Activated CD4-positive, alpha-beta T cell treated with anti-CD3 and anti-CD28 coated beads, Interleukin-2, amount 10 ng/mL, durations not matched to agents 7 days and 5 days (primary cell): ENCODE measurements around the gene C16orf96. TPM values are rescaled to one million over a fixed set of nuclear protein-coding genes. Genes with fewer than 3 reads are reported as not detected.

ENCODE experiments used
- CTCF ChIA-PET: fragments of 350-600 bp; sonication (Branson Sonifier 250); formaldehyde crosslinking; loops from one replicate; lab custom pipeline; 2021; ENCODE audit warnings: antibody characterized with exemption; lab: Charles Lee
- POLR2A ChIA-PET: fragments of 350-600 bp; sonication (Branson Sonifier 250); formaldehyde crosslinking; loops from one replicate; lab custom pipeline; 2021; ENCODE audit warnings: antibody characterized with exemption; lab: Charles Lee
- DNase-seq: peaks from one replicate; pipeline ENCODE4 v3.0.0-alpha.2; 2020
- H3K27ac Mint-ChIP-seq: one replicate; pipeline ENCODE4 v1.8.0; 2021; ENCODE audit warnings: mild to moderate bottlenecking, moderate library complexity, mixed read lengths
- H3K27me3 Mint-ChIP-seq: one replicate; pipeline ENCODE4 v1.8.0; 2021; ENCODE audit warnings: mixed read lengths
- H3K36me3 Mint-ChIP-seq: one replicate; pipeline ENCODE4 v1.8.0; 2021; ENCODE audit warnings: low read depth, mixed read lengths
- H3K4me1 Mint-ChIP-seq: one replicate; pipeline ENCODE4 v1.8.0; 2021; ENCODE audit warnings: mixed read lengths
- H3K4me3 Mint-ChIP-seq: one replicate; pipeline ENCODE4 v1.8.0; 2021; ENCODE audit warnings: mild to moderate bottlenecking, moderate library complexity, mixed read lengths
- H3K9me3 Mint-ChIP-seq: one replicate; pipeline ENCODE4 v1.8.0; 2021; ENCODE audit warnings: mixed read lengths
- total RNA-seq, 2 experiments: library from RNA; stranded (reverse); gene quantifications; one replicate each; pipeline ENCODE4 v1.2.3, GENCODE V29; 2021

The C16orf96 gene
- total RNA-seq, 2 experiments from 2014 or later = 0.21 to 0.22 TPM

- H3K27ac Mint-ChIP-seq = peak overlapping the region; percentile 89
- H3K27me3 Mint-ChIP-seq = no peaks in the 10 kb centered on the region
- peaks cover 26% of the 10 kb centered on the region for H3K36me3 Mint-ChIP-seq
- ChIA-PET CTCF (interaction anchor here (0.7 to 2.5 kb wide), 8 partner anchors 9 to 109 kb away, joined by 3 to 23 read pairs (median 4); partner anchors contain the start of gene HMOX2), POLR2A (interaction anchor here (0.6 kb wide), 1 partner anchor 10 kb away, joined by 4 read pairs; no protein-coding TSS in a partner anchor)
- H3K4me1 Mint-ChIP-seq = peaks cover 53% of the 10 kb centered on the region
- H3K4me3 Mint-ChIP-seq = peak overlapping the region; percentile 51
- H3K9me3 Mint-ChIP-seq = no peaks in the 10 kb centered on the region
- DNase-seq = no peak
Observed at GRCh38 chr16:4514606-4515005, 41.5 kb upstream of the C16orf96 start.

- Mint-ChIP-seq H3K9me3 (no peaks in the 10 kb centered on the region), H3K4me1 (peaks cover 55% of the 10 kb centered on the region), H3K27ac (peak overlapping the region; percentile 89), H3K4me3 (peak overlapping the region; percentile 51), H3K36me3 (peaks cover 19% of the 10 kb centered on the region), H3K27me3 (no peaks in the 10 kb centered on the region)
- POLR2A ChIA-PET = interaction anchor here (0.7 kb wide), 1 partner anchor 133 kb away, joined by 3 read pairs; no protein-coding TSS in a partner anchor
- DNase-seq = no peak
- CTCF ChIA-PET = interaction anchor here (2.5 kb wide), 1 partner anchor 10 kb away, joined by 23 read pairs; no protein-coding TSS in a partner anchor
Observed at GRCh38 chr16:4515611-4516233, 40.4 kb upstream of the C16orf96 start.

DNA sequence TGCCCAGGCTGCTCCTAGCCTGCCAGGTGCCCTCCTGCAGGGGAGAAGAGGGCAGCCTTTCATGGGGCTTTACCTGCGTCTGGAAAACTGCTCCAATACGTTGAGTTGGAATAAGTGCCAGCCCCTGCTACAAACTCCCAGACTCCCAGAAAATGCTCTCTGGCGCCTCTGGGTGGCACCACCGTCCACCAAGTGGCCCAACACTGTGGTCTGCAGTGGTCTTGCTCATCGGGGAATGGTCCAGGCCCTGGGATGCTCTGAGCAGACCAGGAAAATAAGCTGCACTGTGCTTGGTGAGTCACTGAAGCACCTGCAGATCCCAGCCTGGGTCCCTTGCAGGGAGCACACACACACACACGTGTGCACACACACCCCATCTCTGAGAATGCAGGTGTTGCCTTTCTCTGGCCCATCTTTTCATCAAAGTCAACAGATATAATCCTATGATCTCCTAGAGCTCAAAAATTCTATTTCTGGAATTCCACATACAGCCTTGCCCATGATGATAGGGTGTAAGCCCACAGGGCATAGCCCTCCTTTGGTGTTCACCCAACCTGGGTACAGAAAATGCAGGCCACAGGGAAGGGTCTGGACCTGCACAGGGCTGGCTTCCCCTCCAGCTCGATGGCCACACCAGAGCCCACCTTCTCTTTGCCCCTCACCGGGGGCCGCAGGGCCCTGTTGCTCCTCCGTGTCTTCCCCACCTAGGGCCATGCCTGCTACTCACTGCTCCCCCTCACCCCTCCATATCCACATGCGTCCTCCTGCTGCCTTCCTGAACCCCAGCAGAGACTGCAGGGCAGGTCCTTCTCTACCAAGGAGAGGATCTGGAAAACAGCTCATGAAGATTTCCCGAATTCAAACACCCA lies 38.1 kb upstream of the C16orf96 start:
- ChIA-PET POLR2A (no interaction called here), CTCF (interaction anchor here (0.8 to 1.5 kb wide), 6 partner anchors 10 to 30 kb away, joined by 3 to 4 read pairs (median 3); no protein-coding TSS in a partner anchor)
- peaks cover 45% of the 10 kb centered on the region for H3K4me1 Mint-ChIP-seq
- no peak for DNase-seq
- H3K27me3 Mint-ChIP-seq = no peaks in the 10 kb centered on the region
- H3K4me3 Mint-ChIP-seq = no peak overlapping the region
- peak overlapping the region; percentile 26 for H3K27ac Mint-ChIP-seq
- H3K9me3 Mint-ChIP-seq = no peaks in the 10 kb centered on the region
- H3K36me3 Mint-ChIP-seq = peaks cover 5% of the 10 kb centered on the region

GRCh38 chr16:4519274-4520058 lies 36.7 kb upstream of the C16orf96 start:
- Mint-ChIP-seq H3K9me3 (no peaks in the 10 kb centered on the region), H3K27me3 (no peaks in the 10 kb centered on the region), H3K27ac (no peak overlapping the region), H3K4me3 (no peak overlapping the region), H3K4me1 (peaks cover 41% of the 10 kb centered on the region), H3K36me3 (peaks cover 6% of the 10 kb centered on the region)
- CTCF ChIA-PET = interaction anchor here (1.0 to 1.5 kb wide), 2 partner anchors 14 to 16 kb away, joined by 3 to 4 read pairs; no protein-coding TSS in a partner anchor
- DNase-seq = no peak
- POLR2A ChIA-PET = no interaction called here

DNA sequence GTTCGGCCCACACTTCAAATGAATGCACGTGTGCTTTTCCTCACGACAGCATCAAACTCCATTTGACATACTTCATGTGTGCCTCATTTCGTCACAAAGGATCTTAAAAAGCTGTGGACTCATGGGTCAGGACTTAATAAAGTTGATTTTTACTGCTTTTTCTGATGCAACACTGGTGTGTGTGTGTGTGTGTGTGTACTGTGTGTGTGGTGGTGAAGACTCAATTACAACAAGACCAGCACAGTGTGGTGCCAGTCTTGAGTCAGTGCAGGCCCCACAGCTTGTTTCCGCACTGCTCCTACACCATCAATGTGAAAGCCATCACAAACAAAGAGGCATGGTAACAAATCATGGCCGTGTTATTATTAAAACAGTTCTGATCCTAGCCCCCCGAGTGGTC lies 35.2 kb upstream of the C16orf96 start:
- H3K27ac Mint-ChIP-seq = no peak overlapping the region
- peaks cover 31% of the 10 kb centered on the region for H3K4me1 Mint-ChIP-seq
- DNase-seq = no peak
- H3K36me3 Mint-ChIP-seq = peaks cover 9% of the 10 kb centered on the region
- no peaks in the 10 kb centered on the region for H3K27me3 Mint-ChIP-seq
- ChIA-PET POLR2A (no interaction called here), CTCF (interaction anchor here (0.9 to 1.5 kb wide), 2 partner anchors 9 to 40 kb away, joined by 4 to 5 read pairs; no protein-coding TSS in a partner anchor)
- H3K9me3 Mint-ChIP-seq = no peaks in the 10 kb centered on the region
- H3K4me3 Mint-ChIP-seq = no peak overlapping the region

- Mint-ChIP-seq H3K36me3 (peaks cover 11% of the 10 kb centered on the region), H3K4me3 (no peak overlapping the region), H3K27ac (peak overlapping the region; percentile 19), H3K27me3 (no peaks in the 10 kb centered on the region), H3K9me3 (no peaks in the 10 kb centered on the region), H3K4me1 (peaks cover 33% of the 10 kb centered on the region)
- ChIA-PET POLR2A (no interaction called here), CTCF (interaction anchor here (0.6 to 1.5 kb wide), 5 partner anchors 12 to 1654 kb away, joined by 3 to 4 read pairs (median 4); no protein-coding TSS in a partner anchor)
- no peak for DNase-seq
Observed at GRCh38 chr16:4522051-4522581, 34.0 kb upstream of the C16orf96 start.

DNA sequence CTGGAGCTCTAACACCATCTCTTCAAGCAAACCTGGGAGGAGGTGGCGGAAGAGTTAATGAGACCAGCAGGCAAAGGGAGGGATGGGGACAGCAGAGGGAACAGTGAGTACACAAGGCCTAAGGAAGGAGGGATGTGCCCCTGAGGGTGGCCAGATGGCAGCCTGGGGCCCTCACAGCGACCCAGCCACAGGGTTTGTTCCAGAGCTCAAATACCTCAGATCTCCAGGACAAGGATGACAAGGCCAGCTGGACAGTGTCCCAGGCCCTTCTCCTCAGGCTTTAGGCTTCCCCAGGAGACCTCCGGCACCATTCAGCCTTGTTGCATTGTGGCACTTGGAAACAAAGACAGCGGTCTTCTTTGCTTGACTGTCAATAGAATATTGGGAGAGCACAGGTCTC lies 32.5 kb upstream of the C16orf96 start:
- Mint-ChIP-seq H3K27ac (no peak overlapping the region), H3K4me1 (peaks cover 41% of the 10 kb centered on the region)
- POLR2A ChIA-PET = no interaction called here

GRCh38 chr16:4524571-4524970 lies 31.6 kb upstream of the C16orf96 start:
- H3K27me3 Mint-ChIP-seq = no peaks in the 10 kb centered on the region
- H3K9me3 Mint-ChIP-seq = peaks cover 2% of the 10 kb centered on the region
- CTCF ChIA-PET = interaction anchor here (1.0 to 1.7 kb wide), 4 partner anchors 19 to 100 kb away, joined by 3 to 6 read pairs (median 4); partner anchors contain the start of gene MGRN1
- H3K4me3 Mint-ChIP-seq = no peak overlapping the region
- H3K36me3 Mint-ChIP-seq = peaks cover 19% of the 10 kb centered on the region
- no peak overlapping the region for H3K27ac Mint-ChIP-seq
- peaks cover 50% of the 10 kb centered on the region for H3K4me1 Mint-ChIP-seq
- DNase-seq = no peak
- POLR2A ChIA-PET = no interaction called here

More for the DNA sequence above, 32.5 kb upstream of the C16orf96 start:
- DNase-seq = no peak
- Mint-ChIP-seq H3K36me3 (peaks cover 18% of the 10 kb centered on the region), H3K27me3 (no peaks in the 10 kb centered on the region), H3K4me3 (no peak overlapping the region), H3K9me3 (peaks cover 2% of the 10 kb centered on the region)
- CTCF ChIA-PET = interaction anchor here (1.3 to 1.7 kb wide), 3 partner anchors 18 to 101 kb away, joined by 3 to 5 read pairs (median 4); partner anchors contain the start of gene MGRN1

GRCh38 chr16:4525069-4525468 lies 31.1 kb upstream of the C16orf96 start:
- CTCF ChIA-PET = interaction anchor here (1.0 to 1.7 kb wide), 3 partner anchors 19 to 99 kb away, joined by 4 to 6 read pairs (median 5); partner anchors contain the start of gene MGRN1

GRCh38 chr16:4525634-4526277 lies 30.4 kb upstream of the C16orf96 start:
- Mint-ChIP-seq H3K36me3 (peaks cover 20% of the 10 kb centered on the region), H3K4me3 (no peak overlapping the region), H3K4me1 (peaks cover 56% of the 10 kb centered on the region), H3K27me3 (no peaks in the 10 kb centered on the region), H3K27ac (no peak overlapping the region), H3K9me3 (peaks cover 2% of the 10 kb centered on the region)
- POLR2A ChIA-PET = no interaction called here
- CTCF ChIA-PET = interaction anchor here (0.9 to 1.2 kb wide), 4 partner anchors 11 to 23 kb away, joined by 3 to 6 read pairs (median 4); no protein-coding TSS in a partner anchor
- no peak for DNase-seq

More at GRCh38 chr16:4525069-4525468, 31.1 kb upstream of the C16orf96 start:
- Mint-ChIP-seq H3K4me3 (no peak overlapping the region), H3K9me3 (peaks cover 2% of the 10 kb centered on the region), H3K27me3 (no peaks in the 10 kb centered on the region), H3K27ac (no peak overlapping the region), H3K36me3 (peaks cover 20% of the 10 kb centered on the region), H3K4me1 (peaks cover 52% of the 10 kb centered on the region)
- DNase-seq = no peak
- POLR2A ChIA-PET = no interaction called here
